Activated CD4-positive, alpha-beta memory T cell treated with anti-CD3 and anti-CD28 coated beads for 36 hours (primary cell): ENCODE results near the gene ZNF143. TPM values are rescaled to one million over a fixed set of nuclear protein-coding genes. Genes with fewer than 3 reads are reported as not detected.

Experiments
- CTCF ChIA-PET: fragments of 350-600 bp; sonication (Branson Sonifier 250); formaldehyde crosslinking; loops from one replicate; lab custom pipeline; 2021; ENCODE audit warnings: antibody characterized with exemption, inconsistent platforms; lab: Charles Lee
- POLR2A ChIA-PET: fragments of 350-600 bp; sonication (Branson Sonifier 250); formaldehyde crosslinking; loops from one replicate; lab custom pipeline; 2021; ENCODE audit warnings: antibody characterized with exemption; lab: Charles Lee
- DNase-seq: peaks from one replicate; pipeline ENCODE4 v3.0.0-alpha.2; 2020
- H3K27ac Mint-ChIP-seq: one replicate; pipeline ENCODE4 v1.8.0; 2021; ENCODE audit warnings: mixed read lengths
- H3K27me3 Mint-ChIP-seq: one replicate; pipeline ENCODE4 v1.8.0; 2021; ENCODE audit warnings: mixed read lengths
- H3K36me3 Mint-ChIP-seq: one replicate; pipeline ENCODE4 v1.8.0; 2021; ENCODE audit warnings: mixed read lengths
- H3K4me1 Mint-ChIP-seq: one replicate; pipeline ENCODE4 v1.8.0; 2021; ENCODE audit warnings: low read depth, mixed read lengths
- H3K4me3 Mint-ChIP-seq: one replicate; pipeline ENCODE4 v1.8.0; 2021; ENCODE audit warnings: mild to moderate bottlenecking, mixed read lengths
- H3K9me3 Mint-ChIP-seq: one replicate; pipeline ENCODE4 v1.8.0; 2021; ENCODE audit warnings: mixed read lengths
- intact Hi-C: fragments of 100-400 bp; cut with micrococcal nuclease; formaldehyde crosslinking; loops from one replicate; pipeline ENCODE4 v1.15.1; 2023
- total RNA-seq, 2 experiments: library from RNA; stranded (reverse); gene quantifications; one replicate each; pipeline ENCODE4 v1.2.3, GENCODE V29; 2021

ZNF143 gene
- total RNA-seq, 2 experiments from 2014 or later = 45.4 to 48.2 TPM

GRCh38 chr11:9576701-9577381, 116.0 kb downstream of the ZNF143 start:
- intact Hi-C loops = no loop called here
- Mint-ChIP-seq H3K9me3 (no peaks in the 10 kb centered on the region), H3K27ac (no peak overlapping the region), H3K27me3 (no peaks in the 10 kb centered on the region), H3K36me3 (peaks cover 62% of the 10 kb centered on the region), H3K4me3 (peak overlapping the region; percentile 97), H3K4me1 (peaks cover 33% of the 10 kb centered on the region)
- POLR2A ChIA-PET = interaction anchor here (1.0 to 3.7 kb wide), 4 partner anchors 10 to 36 kb away, joined by 3 to 23 read pairs (median 6); no protein-coding TSS in a partner anchor
- DNase-seq = no peak
- CTCF ChIA-PET = interaction anchor here (0.8 to 7.1 kb wide), 7 partner anchors 24 to 264 kb away, joined by 3 to 75 read pairs (median 7); no protein-coding TSS in a partner anchor

- H3K27ac Mint-ChIP-seq = peak overlapping the region; percentile 66
- ChIA-PET POLR2A (interaction anchor here (0.5 to 3.7 kb wide), 4 partner anchors 24 to 322 kb away, joined by 4 to 23 read pairs (median 8); no protein-coding TSS in a partner anchor), CTCF (interaction anchor here (0.5 to 7.1 kb wide), 5 partner anchors 24 to 951 kb away, joined by 3 to 75 read pairs (median 11); no protein-coding TSS in a partner anchor)
- intact Hi-C loops = no loop called here
- no peaks in the 10 kb centered on the region for H3K9me3 Mint-ChIP-seq
- peak overlapping the region; percentile 97 for H3K4me3 Mint-ChIP-seq
- DNase-seq = no peak
- no peaks in the 10 kb centered on the region for H3K27me3 Mint-ChIP-seq
- H3K4me1 Mint-ChIP-seq = peaks cover 33% of the 10 kb centered on the region
- H3K36me3 Mint-ChIP-seq = peaks cover 69% of the 10 kb centered on the region
Measured at GRCh38 chr11:9577556-9577955, 116.7 kb downstream of the ZNF143 start.

Other genes with a start within 250 kb of the ZNF143 start
- 10 to 100 TPM; 41.3 to 41.9 TPM for gene DENND5A, start 195.7 kb upstream of the ZNF143 start, total RNA-seq
- 10 to 100 TPM; 33.6 to 36.1 TPM for gene TMEM41B, start 146.4 kb upstream of the ZNF143 start, total RNA-seq
- 100 to 1,000 TPM; 161 to 172 TPM for gene IPO7, start 76.4 kb upstream of the ZNF143 start, total RNA-seq
- 10 to 100 TPM; 47.8 to 52.4 TPM for gene WEE1, start 112.7 kb downstream of the ZNF143 start, total RNA-seq
- gene SWAP70, start 203.1 kb downstream of the ZNF143 start, total RNA-seq = 1 to 10 TPM; 7.7 to 8.6 TPM